ENCODE measurements around the gene ZNF81.

ZNF81 gene

DNA sequence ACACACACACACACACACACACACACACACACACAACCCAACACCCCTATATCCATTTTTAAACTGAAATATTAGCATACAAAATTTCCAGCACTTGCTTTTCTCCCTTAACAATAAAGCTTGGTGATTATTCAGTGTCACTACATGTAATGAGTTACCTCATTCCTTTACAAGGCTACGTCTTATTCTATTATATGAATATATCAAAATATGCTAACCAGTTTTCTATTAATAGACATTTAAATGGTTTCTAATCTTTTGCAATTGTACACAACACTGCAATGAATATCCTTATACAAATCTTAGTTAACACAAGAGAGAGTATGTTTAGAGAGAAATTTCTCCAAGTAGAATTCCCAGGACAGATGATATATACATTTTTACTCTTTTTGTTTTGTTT, 14.2 kb downstream of the ZNF81 start:
- TF ChIP-seq, protein P1, sequence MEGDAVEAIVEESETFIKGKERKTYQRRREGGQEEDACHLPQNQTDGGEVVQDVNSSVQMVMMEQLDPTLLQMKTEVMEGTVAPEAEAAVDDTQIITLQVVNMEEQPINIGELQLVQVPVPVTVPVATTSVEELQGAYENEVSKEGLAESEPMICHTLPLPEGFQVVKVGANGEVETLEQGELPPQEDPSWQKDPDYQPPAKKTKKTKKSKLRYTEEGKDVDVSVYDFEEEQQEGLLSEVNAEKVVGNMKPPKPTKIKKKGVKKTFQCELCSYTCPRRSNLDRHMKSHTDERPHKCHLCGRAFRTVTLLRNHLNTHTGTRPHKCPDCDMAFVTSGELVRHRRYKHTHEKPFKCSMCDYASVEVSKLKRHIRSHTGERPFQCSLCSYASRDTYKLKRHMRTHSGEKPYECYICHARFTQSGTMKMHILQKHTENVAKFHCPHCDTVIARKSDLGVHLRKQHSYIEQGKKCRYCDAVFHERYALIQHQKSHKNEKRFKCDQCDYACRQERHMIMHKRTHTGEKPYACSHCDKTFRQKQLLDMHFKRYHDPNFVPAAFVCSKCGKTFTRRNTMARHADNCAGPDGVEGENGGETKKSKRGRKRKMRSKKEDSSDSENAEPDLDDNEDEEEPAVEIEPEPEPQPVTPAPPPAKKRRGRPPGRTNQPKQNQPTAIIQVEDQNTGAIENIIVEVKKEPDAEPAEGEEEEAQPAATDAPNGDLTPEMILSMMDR (IDR thresholded peaks at IDR 0.05; ENCODE audit: extremely low read depth, missing control alignments) = no peak
- no peak for DNase-seq (ENCODE audit: low spot score)

DNA sequence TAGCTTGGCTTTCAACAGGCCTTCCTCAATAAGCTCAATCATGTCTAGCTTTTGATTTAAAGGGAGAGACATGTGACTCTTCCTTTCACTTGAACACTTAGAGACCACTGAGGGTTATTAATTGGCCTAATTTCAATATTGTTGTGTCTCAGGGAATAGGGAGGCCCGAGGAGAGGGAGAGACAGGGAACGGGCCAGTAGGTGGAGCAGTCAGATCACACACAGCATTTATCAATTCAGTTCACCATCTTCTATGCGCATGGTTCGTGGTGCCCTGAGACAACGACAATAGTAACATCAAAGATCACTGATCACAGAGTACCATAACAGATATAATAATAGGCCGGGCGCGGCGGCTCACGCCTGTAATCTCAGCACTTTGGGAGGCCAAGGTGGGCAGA, 17.8 kb downstream of the ZNF81 start:
- no peak for DNase-seq (ENCODE audit: low spot score)
- TF ChIP-seq, protein P1 (IDR thresholded peaks at IDR 0.05; ENCODE audit: extremely low read depth, missing control alignments) = no peak

DNA sequence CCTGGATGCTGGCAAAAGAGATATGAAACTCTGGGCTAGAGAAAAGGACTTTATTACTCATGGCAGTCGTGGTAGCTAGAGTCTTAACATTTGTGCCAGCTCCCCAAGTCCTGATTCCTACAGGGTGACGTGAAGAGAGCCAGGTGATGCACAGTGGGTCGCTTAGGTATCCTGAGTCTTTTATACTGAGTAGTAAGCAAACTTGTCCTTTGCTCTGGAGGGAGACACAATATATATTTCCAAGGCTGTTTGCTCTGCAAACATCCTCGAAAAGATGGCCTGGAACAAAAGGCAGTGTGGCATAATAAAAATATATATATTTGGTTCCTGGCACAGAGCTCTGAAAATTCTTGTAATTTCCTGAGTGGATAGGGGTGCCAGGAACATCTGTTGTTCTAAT, 23.0 kb downstream of the ZNF81 start:
- TF ChIP-seq, protein P1 (IDR thresholded peaks at IDR 0.05; ENCODE audit: extremely low read depth, missing control alignments) = no peak
- no peak for DNase-seq (ENCODE audit: low spot score)

DNA sequence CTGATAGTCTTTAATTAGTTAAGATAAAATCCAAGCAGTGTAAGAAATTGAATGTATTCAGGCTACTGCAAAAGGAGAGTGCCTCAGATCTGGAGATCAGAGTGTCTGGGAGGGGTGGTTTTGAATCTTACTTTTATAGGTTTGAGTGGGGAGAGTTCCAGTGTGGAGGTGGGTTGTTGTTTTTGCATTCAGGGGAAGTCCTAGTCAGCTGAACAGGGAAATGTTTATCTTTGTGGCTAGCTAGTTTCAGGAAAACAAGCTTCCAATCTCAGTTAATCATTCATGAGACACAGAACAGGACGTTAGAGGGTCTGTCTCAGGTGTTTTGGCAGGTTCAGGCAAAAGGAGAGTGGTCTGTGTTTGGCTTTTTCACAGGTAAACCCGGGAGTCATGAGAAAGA, 26.0 kb downstream of the ZNF81 start:
- DNase-seq (ENCODE audit: low spot score) = no peak
- TF ChIP-seq, protein P1 (IDR thresholded peaks at IDR 0.05; ENCODE audit: extremely low read depth, missing control alignments) = no peak

DNA sequence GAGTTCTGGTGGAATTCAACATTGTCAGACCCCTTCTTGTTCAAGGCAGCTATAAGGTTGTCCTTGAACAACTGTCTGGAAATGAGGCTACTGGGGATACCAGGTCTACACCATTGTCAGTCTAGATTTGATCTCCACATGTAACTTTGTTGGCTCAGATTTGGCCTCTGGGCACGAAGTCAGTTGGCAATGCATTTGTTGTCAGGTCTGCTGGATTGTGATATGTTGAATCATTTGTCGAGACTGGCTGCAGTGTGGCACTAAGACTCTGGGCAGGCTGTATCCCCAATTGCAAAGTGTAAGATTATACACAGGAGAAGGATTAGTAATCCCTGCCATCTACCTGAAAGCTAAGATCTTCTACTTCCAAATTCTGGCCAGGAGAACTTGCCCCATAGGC, 26.5 kb downstream of the ZNF81 start:
- TF ChIP-seq, protein P1 (IDR thresholded peaks at IDR 0.05; ENCODE audit: extremely low read depth, missing control alignments) = no peak
- DNase-seq (ENCODE audit: low spot score) = no peak

DNA sequence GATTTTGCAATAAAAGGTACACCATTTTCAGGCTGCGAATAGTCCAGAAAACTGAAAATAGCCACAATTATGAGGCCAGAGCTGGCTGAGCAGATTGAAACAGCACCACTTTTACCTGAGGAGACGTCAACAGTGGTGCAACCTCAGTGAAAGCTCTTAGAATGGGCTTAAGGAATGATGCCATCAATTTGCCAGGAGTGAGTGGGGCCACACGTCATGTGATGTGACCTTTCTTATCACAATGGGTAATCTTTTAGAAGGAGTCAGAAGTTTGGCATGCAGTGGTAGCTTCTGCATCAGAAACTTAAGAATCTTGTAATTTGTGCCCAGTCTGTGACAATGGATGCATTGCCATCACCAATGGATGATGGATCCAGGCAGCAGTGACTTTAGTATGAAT, 27.6 kb downstream of the ZNF81 start:
- TF ChIP-seq, protein P1 (IDR thresholded peaks at IDR 0.05; ENCODE audit: extremely low read depth, missing control alignments) = no peak

DNA sequence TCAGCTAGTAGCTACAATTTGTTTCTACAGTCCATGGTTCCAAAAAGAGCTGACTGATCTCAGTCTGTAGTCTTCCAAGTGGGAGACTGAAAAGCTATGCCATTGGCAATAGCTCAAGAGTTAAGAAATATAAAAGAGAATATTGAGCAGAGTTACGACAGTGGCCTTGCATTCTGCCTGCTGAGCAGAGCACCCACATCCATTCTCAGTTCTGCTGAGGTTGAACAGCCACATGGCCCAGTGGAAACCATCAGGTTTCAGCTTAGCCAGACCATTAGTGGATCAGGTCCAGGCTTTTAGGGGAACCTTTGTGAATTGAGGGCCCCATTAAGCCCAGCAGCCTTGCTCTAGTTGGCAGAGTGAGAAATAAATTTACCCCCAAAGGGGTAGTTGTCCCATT, 28.1 kb downstream of the ZNF81 start:
- TF ChIP-seq, protein P1 (IDR thresholded peaks at IDR 0.05; ENCODE audit: extremely low read depth, missing control alignments) = no peak
- no peak for DNase-seq (ENCODE audit: low spot score)

More for the DNA sequence above, 27.6 kb downstream of the ZNF81 start:
- no peak for DNase-seq (ENCODE audit: low spot score)

Measured in GM20000 (cell line).